Activated CD4-positive, alpha-beta T cell treated with anti-CD3 and anti-CD28 coated beads for 36 hours (primary cell): ENCODE data around the gene JAG1. TPM values are rescaled to one million over a fixed set of nuclear protein-coding genes. Genes with fewer than 3 reads are reported as not detected.
"Not testable (repeated sequence)": the region's sequence is repeated elsewhere in the genome, so short reads cannot be mapped to it uniquely, and the experiment has no call there.

Experiments
- ATAC-seq: fragments of 200-7000 bp; cut with Tn5 transposase; one replicate; pipeline ENCODE4 v1.10.0; 2021; ENCODE audit warnings: mild to moderate bottlenecking, moderate library complexity
- CTCF ChIA-PET: fragments of 350-600 bp; sonication (Branson Sonifier 250); formaldehyde crosslinking; loops from one replicate; lab custom pipeline; 2021; ENCODE audit warnings: antibody characterized with exemption; lab: Charles Lee
- POLR2A ChIA-PET: fragments of 350-600 bp; sonication (Branson Sonifier 250); formaldehyde crosslinking; loops from one replicate; lab custom pipeline; 2021; ENCODE audit warnings: antibody characterized with exemption, inconsistent platforms; lab: Charles Lee
- DNase-seq: peaks from one replicate; pipeline ENCODE4 v3.0.0-alpha.2; 2020
- H3K27ac Mint-ChIP-seq: one replicate; pipeline ENCODE4 v1.8.0; 2021; ENCODE audit warnings: mixed read lengths
- H3K27me3 Mint-ChIP-seq: one replicate; pipeline ENCODE4 v1.8.0; 2021; ENCODE audit warnings: mixed read lengths
- H3K36me3 Mint-ChIP-seq: one replicate; pipeline ENCODE4 v1.8.0; 2021; ENCODE audit warnings: low read depth, mixed read lengths
- H3K4me1 Mint-ChIP-seq: one replicate; pipeline ENCODE4 v1.8.0; 2021; ENCODE audit warnings: mixed read lengths
- H3K4me3 Mint-ChIP-seq: one replicate; pipeline ENCODE4 v1.8.0; 2021; ENCODE audit warnings: mild to moderate bottlenecking, moderate library complexity, mixed read lengths
- H3K9me3 Mint-ChIP-seq: one replicate; pipeline ENCODE4 v1.8.0; 2021; ENCODE audit warnings: low read depth, mixed read lengths
- intact Hi-C, 2 experiments: fragments of 100-400 bp; cut with DNase I in 1 of 2; cut with micrococcal nuclease in 1 of 2; formaldehyde crosslinking; loops; one replicate each; pipeline versions ENCODE4 v1.14.2 to v1.15.1; 2022 to 2024; cut with DNase I, micrococcal nuclease
- total RNA-seq, 2 experiments: library from RNA; stranded (reverse); gene quantifications; one replicate each; pipeline ENCODE4 v1.2.3, GENCODE V29; 2021

The JAG1 gene
- total RNA-seq, 2 experiments from 2014 or later, result 0.30 to 0.44 TPM

DNA sequence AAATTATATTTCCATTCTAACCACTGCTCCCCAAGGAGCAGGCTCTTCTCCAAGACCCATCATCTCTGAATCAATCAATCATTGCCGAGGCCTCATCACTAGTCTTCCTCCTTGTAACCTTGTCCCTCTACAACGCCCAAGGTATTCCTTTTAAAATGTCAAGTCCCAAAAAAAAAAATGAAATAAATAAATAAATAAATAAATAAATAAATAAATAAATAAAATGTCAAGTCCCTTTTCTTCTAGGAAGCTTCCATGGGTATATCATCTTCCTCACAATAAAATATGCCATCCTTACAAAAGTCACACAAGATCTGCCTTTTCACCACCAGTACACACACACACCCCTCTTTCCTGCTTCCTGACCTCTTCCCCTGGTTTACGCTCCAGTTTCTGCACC is 57.6 kb downstream of the JAG1 start:
- Mint-ChIP-seq H3K4me1 (no peaks in the 10 kb centered on the region), H3K4me3 (no peak overlapping the region), H3K36me3 (peaks cover 23% of the 10 kb centered on the region), H3K27me3 (no peaks in the 10 kb centered on the region), H3K9me3 (no peaks in the 10 kb centered on the region), H3K27ac (no peak overlapping the region)
- no peak for ATAC-seq
- POLR2A ChIA-PET, result no interaction called here
- intact Hi-C loops, result no loop called here
- CTCF ChIA-PET, result no interaction called here
- DNase-seq, result no peak

DNA sequence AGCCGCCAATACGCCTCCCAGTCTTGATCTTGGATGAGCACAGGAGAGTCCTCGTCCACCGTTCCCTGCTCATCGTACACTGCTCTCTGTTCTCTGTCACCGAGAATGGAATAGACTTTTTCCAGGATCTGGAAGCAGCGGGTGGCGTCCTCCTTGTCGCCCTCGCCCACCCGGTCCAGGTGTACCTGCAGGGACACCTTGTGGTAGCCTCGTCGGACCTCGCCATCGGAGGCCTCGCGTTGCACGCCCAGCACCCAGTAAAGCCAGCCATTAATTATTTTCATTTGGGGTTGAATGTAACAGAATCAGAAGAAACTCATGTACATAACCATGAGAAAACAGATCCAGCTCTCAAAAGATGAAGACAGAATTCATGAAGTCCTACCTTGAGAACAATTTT is 59.9 kb downstream of the JAG1 start:
- no peaks in the 10 kb centered on the region for H3K9me3 Mint-ChIP-seq

DNA sequence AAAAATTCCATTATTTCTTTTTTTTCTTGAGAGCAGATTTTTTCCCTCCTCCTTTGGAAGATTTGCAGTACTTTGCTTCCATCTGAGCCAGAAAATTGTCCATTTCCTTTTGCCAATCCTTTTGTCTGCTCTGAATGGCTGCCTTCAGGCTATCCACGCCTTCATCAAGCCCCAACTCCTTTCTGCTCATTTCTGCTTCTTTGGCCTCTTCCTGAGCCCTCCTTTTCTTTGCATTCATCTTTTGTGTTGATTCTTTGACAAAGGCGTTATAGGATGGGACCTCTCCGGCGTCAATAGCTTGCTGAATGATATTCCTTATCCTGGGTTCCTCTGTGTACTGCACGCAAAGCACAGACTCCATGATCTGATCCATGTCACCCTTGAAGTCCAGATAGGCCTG is 60.4 kb downstream of the JAG1 start:
- H3K27me3 Mint-ChIP-seq, H3K4me1 Mint-ChIP-seq, H3K4me3 Mint-ChIP-seq, ATAC-seq, POLR2A ChIA-PET, intact Hi-C loops, H3K9me3 Mint-ChIP-seq, H3K27ac Mint-ChIP-seq, CTCF ChIA-PET, DNase-seq: not testable (repeated sequence)
- peaks cover 28% of the 10 kb centered on the region for H3K36me3 Mint-ChIP-seq

More for the DNA sequence above, 59.9 kb downstream of the JAG1 start:
- H3K36me3 Mint-ChIP-seq, result peaks cover 26% of the 10 kb centered on the region
- no peaks in the 10 kb centered on the region for H3K4me1 Mint-ChIP-seq
- ATAC-seq (no peak), DNase-seq (no peak)
- ChIA-PET POLR2A (no interaction called here), CTCF (no interaction called here)
- H3K27me3 Mint-ChIP-seq, result no peaks in the 10 kb centered on the region
- no peak overlapping the region for H3K27ac Mint-ChIP-seq
- intact Hi-C loops, result no loop called here
- no peak overlapping the region for H3K4me3 Mint-ChIP-seq

DNA sequence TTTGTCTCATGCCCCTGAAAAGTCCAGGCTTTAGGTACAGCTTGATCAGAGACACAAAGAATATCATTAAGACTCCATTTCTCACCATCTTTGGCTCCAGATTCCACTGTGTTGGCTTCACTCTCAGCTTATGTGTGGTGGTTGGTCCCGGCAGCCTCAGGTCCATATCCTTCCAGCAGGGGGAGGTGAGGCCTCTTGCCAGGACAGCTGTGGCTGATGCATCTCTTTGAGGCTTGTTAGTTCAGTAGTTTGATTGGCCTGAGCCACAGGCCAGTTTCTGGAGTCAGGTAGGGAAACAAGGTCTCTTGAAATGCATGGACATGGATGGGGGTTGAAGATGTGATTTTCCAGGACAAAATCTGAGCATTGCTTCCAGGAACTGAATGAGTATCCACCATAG is 62.4 kb downstream of the JAG1 start:
- no peaks in the 10 kb centered on the region for H3K9me3 Mint-ChIP-seq
- no peaks in the 10 kb centered on the region for H3K27me3 Mint-ChIP-seq
- ChIA-PET CTCF (no interaction called here), POLR2A (no interaction called here)
- intact Hi-C loops, result no loop called here
- H3K27ac Mint-ChIP-seq, result no peak overlapping the region
- H3K4me1 Mint-ChIP-seq, result no peaks in the 10 kb centered on the region
- peaks cover 24% of the 10 kb centered on the region for H3K36me3 Mint-ChIP-seq
- peak; percentile 33 for DNase-seq
- ATAC-seq, result no peak
- no peak overlapping the region for H3K4me3 Mint-ChIP-seq

DNA sequence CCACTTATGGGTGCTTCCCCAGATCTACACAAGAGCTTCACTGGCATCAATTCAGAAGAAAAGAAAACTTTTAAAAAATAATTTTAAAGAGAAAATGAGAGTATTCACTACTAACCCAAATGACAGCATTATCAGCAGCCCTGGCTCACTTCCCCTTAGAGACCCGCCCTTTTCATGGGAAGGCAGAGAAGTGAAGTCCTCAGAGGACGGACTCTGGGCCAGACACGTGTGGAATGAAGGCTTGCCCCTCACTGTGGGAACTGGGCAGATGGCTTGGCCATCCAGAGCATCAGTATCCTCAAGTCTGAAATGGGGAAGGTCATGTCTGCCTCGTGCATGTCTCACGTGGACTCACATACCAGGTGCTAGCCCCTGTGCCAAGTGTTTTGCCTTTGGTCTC is 63.5 kb downstream of the JAG1 start:
- ATAC-seq (no peak), DNase-seq (no peak)
- H3K9me3 Mint-ChIP-seq, result no peaks in the 10 kb centered on the region
- H3K4me1 Mint-ChIP-seq, result no peaks in the 10 kb centered on the region
- CTCF ChIA-PET, result no interaction called here
- peaks cover 23% of the 10 kb centered on the region for H3K36me3 Mint-ChIP-seq
- POLR2A ChIA-PET, result no interaction called here
- intact Hi-C loops, result no loop called here
- no peak overlapping the region for H3K27ac Mint-ChIP-seq
- H3K4me3 Mint-ChIP-seq, result no peak overlapping the region
- no peaks in the 10 kb centered on the region for H3K27me3 Mint-ChIP-seq

DNA sequence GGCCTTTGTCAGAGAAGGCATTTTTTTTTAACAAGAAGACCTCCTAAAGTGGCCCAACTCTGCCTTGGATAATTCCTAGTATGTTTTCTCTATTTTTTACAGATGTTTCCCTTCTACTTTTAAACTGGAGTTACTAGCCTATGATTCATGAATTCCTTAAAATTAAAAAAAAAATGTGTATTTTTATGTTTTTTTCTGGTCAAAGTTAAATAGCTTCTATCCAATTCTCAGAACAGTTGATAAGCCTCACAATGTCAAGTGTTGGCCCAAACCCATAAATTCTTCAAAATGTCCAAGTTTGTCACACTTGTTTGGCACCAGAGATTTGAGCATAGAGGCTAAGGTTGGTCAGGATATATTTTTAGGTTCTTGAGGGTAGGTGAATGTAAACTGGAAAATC is 64.0 kb downstream of the JAG1 start:
- H3K4me3 Mint-ChIP-seq, result no peak overlapping the region
- no peak overlapping the region for H3K27ac Mint-ChIP-seq
- H3K4me1 Mint-ChIP-seq, result no peaks in the 10 kb centered on the region
- H3K9me3 Mint-ChIP-seq, result no peaks in the 10 kb centered on the region
- H3K27me3 Mint-ChIP-seq, result no peaks in the 10 kb centered on the region
- ChIA-PET CTCF (interaction anchor here (0.6 kb wide), 1 partner anchor 35 kb away, joined by 3 read pairs; no protein-coding TSS in a partner anchor), POLR2A (no interaction called here)
- no peak for ATAC-seq
- H3K36me3 Mint-ChIP-seq, result peaks cover 20% of the 10 kb centered on the region
- DNase-seq, result no peak
- intact Hi-C loops, result no loop called here

DNA sequence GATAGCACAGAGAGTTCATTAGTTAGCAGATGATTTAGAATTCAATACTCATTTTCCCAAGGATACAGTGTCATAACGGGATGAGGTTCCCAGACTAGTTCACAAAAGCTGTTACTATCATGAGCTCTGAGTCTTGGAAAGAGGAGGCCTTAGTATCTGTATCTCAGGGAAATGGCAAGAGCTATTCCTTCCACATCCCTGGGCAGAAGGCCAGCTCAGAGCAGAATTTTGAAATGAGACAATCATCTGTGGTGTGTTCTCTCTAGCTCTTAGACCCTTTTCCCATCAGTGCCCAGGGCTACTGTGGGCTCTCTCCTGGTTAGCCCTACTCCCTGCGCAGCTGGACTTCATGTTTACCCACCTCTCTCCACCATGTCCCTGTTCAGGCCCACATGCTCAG is 64.5 kb downstream of the JAG1 start:
- Mint-ChIP-seq H3K27ac (no peak overlapping the region), H3K27me3 (no peaks in the 10 kb centered on the region), H3K4me3 (no peak overlapping the region), H3K4me1 (no peaks in the 10 kb centered on the region), H3K9me3 (no peaks in the 10 kb centered on the region), H3K36me3 (peaks cover 24% of the 10 kb centered on the region)
- POLR2A ChIA-PET, result no interaction called here
- intact Hi-C loops, result no loop called here
- DNase-seq (no peak), ATAC-seq (no peak)
- CTCF ChIA-PET, result interaction anchor here (0.6 to 1.5 kb wide), 3 partner anchors 27 to 77 kb away, joined by 3 read pairs; no protein-coding TSS in a partner anchor

DNA sequence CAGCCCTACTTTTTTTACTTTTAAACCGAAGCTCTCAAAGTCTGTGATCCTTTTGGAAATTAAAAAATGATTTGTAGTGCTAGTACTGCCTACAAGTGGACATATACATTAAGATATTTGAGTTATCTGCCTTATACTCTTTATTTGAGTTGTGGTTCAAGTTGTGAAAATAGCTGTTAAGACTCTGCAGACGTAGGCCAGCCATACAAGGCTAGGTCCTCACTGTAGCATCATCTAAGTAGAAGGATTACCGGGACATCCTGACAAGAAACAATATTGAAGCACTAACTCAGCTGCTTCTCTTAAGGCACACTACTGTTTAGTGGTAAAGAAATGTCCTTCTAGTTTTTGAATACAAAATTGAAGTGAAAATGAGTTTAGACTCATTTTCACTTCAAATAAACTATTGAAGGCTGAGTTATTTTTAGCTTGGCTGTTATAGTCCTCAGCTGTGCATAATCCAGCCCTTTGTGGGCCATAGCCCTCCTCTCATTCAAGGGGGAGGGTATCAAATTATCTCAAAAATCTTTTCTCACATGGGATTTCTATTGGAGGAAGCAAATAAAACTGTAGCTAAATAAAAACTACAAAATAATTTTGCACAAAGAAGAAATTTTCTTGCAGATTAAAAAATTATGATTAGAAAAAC is 68.1 kb downstream of the JAG1 start:
- no peaks in the 10 kb centered on the region for H3K27me3 Mint-ChIP-seq
- H3K36me3 Mint-ChIP-seq, result peaks cover 26% of the 10 kb centered on the region
- no peaks in the 10 kb centered on the region for H3K9me3 Mint-ChIP-seq
- peaks cover 7% of the 10 kb centered on the region for H3K4me1 Mint-ChIP-seq
- ChIA-PET CTCF (interaction anchor here (0.6 kb wide), 1 partner anchor 194 kb away, joined by 3 read pairs; no protein-coding TSS in a partner anchor), POLR2A (no interaction called here)
- no peak overlapping the region for H3K4me3 Mint-ChIP-seq
- no peak for ATAC-seq
- no peak overlapping the region for H3K27ac Mint-ChIP-seq
- intact Hi-C loops, result no loop called here
- DNase-seq, result no peak

DNA sequence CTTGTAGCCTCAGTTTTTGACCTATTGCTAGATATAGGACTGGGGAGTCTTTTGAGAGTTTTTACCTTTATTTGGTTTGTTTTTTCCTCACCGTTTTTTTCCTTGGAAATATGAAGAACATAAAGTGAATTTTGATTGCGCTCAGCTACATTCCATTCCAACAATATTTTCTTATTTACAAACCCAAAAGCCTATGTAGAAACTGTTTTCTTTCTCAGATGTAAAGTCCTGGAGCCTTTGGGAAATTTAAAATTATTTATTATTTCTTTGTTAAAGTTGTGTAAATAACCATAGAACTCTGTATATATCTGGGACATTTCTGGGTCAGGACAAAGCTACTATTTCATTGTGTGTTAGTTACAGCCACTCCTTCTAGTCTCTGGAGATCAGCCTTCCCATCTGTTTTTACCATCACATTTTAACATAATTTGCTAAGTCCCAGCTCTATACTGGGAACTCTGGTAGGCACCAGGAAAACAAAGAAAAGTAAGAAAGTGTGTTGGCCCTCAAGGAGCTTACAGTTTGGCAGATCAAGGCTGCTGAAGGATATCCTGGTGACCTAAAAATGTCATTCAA is 68.8 kb downstream of the JAG1 start:
- Mint-ChIP-seq H3K27ac (no peak overlapping the region), H3K36me3 (peaks cover 33% of the 10 kb centered on the region), H3K9me3 (no peaks in the 10 kb centered on the region), H3K27me3 (no peaks in the 10 kb centered on the region), H3K4me3 (no peak overlapping the region), H3K4me1 (peaks cover 7% of the 10 kb centered on the region)
- CTCF ChIA-PET, result interaction anchor here (0.6 kb wide), 1 partner anchor 15 kb away, joined by 3 read pairs; no protein-coding TSS in a partner anchor
- POLR2A ChIA-PET, result no interaction called here
- intact Hi-C loops, result no loop called here
- no peak for ATAC-seq
- DNase-seq, result no peak

DNA sequence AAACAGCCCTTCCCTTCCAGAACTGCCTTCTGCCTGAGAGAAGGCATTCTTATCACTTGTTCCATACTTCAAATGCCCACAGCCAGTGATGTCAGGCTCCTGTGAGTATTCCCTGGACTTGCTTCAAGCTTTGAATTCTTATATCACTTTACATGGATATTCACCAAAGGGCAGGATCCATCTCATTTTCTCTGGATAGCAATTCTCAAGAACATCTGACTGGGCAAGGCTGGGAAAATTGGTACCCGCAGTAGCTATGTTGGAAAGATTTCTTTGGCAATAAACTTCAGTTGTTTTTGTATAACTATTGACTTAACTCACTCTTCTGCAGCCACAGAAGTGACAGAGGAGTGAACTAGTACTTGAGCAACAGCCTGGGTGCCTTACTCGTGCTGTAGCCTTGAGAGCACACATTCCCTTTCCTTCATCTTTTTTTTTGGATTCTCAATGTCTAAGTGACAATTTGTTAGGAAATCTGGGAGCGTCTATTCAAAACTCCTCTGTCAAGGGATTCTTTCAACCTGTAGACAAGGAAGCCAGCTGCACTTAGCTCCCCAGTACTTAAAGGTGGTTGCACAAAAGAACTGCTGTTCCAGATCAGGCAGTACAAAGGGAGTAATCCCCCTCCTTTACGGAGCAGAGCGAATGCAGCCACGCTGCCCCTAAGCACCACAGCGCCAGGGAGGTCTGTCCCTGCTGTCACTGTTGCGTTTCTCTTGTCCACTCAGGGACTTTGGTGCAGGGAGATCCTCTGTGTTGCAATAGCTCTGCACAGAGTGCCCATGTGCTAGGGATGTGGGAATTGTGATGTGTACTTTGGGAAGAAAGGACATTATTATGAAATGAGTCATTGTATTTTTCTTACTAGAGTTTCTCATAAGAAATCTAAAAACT is 69.6 kb downstream of the JAG1 start:
- ChIA-PET POLR2A (no interaction called here), CTCF (interaction anchor here (0.8 kb wide), 1 partner anchor 68 kb away, joined by 7 read pairs; no protein-coding TSS in a partner anchor)
- Mint-ChIP-seq H3K4me1 (peaks cover 9% of the 10 kb centered on the region), H3K27ac (no peak overlapping the region), H3K4me3 (no peak overlapping the region), H3K36me3 (peaks cover 33% of the 10 kb centered on the region), H3K9me3 (no peaks in the 10 kb centered on the region), H3K27me3 (no peaks in the 10 kb centered on the region)
- intact Hi-C loops, result loop anchor here in 1 of 2 experiments (2.0 kb wide), 1 partner anchor 69 kb away; the partner anchor contains the start of gene JAG1
- ATAC-seq (no peak), DNase-seq (no peak)

DNA sequence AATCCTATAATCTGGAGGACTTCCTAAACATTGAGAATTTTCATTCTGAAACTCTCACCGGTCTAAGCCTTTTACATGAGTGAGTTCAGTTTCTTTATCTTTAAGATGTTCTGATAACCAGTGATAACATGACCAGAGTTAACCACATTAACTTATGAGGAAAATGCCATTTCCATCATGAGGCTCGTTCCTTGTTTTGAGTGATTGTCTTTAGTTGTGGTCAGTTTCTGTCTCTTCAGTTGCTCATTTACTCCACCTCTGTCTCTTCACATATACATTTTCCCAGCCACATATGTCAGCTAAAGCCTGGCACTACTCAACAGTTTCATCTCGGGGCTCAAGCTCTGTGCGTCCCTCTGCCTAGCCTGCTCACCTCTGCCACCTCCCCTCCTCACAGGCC is 70.4 kb downstream of the JAG1 start:
- ChIA-PET POLR2A (no interaction called here), CTCF (interaction anchor here (0.8 kb wide), 1 partner anchor 69 kb away, joined by 7 read pairs; no protein-coding TSS in a partner anchor)
- no peak overlapping the region for H3K4me3 Mint-ChIP-seq
- no peaks in the 10 kb centered on the region for H3K9me3 Mint-ChIP-seq
- H3K27ac Mint-ChIP-seq, result no peak overlapping the region
- peaks cover 32% of the 10 kb centered on the region for H3K36me3 Mint-ChIP-seq
- peaks cover 17% of the 10 kb centered on the region for H3K4me1 Mint-ChIP-seq
- intact Hi-C loops, result loop anchor here in 1 of 2 experiments (2.0 kb wide), 1 partner anchor 69 kb away; the partner anchor contains the start of gene JAG1
- ATAC-seq (peak; percentile 37), DNase-seq (peak; percentile 17)
- no peaks in the 10 kb centered on the region for H3K27me3 Mint-ChIP-seq
